HEK293 (cell line): ENCODE measurements around the gene CLGN.

Experiments used
- CTCF ChIA-PET: fragments of 350-600 bp; formaldehyde crosslinking; extraction: SDS; loops from one replicate; lab custom pipeline; 2021; ENCODE audit warnings: antibody characterized with exemption; lab: Yijun Ruan, JAX
- POLR2A ChIA-PET: fragments of 300-600 bp; formaldehyde crosslinking; extraction: SDS; loops from one replicate; lab custom pipeline; 2020; ENCODE audit warnings: antibody characterized with exemption, inconsistent platforms; lab: Yijun Ruan, JAX
- H3K27ac ChIP-seq: fragments of 200-500 bp; sonication (Bioruptor generic); 2 replicates; pipeline ENCODE4 v1.5.1; 2014; ENCODE audit warnings: low read depth, low read length, control low read depth, inconsistent platforms; ENCODE audit errors: extremely low read depth
- H3K36me3 ChIP-seq, 2 experiments: fragments of 200-500 bp in 1 of 2; sonication (Bioruptor generic) in 1 of 2; 1 replicate in 1 of 2; 2 replicates in 1 of 2; pipeline ENCODE4 v1.5.1; 2014 to 2017; ENCODE audit warnings: inconsistent platforms in 2 of 2, low read length in 2 of 2; ENCODE audit not compliant: control insufficient read depth in 2 of 2, insufficient read depth in 1 of 2
- H3K4me1 ChIP-seq: fragments of 200-500 bp; sonication (Bioruptor generic); 2 replicates; pipeline ENCODE4 v1.5.1; 2014; ENCODE audit warnings: mild to moderate bottlenecking, low read length, inconsistent platforms; ENCODE audit not compliant: control insufficient read depth, insufficient read depth
- H3K4me3 ChIP-seq: 2 replicates; pipeline ENCODE4 v1.5.1; 2011; ENCODE audit warnings: low read depth, mild to moderate bottlenecking, control low read depth, low read length, moderate library complexity
- H3K9me3 ChIP-seq: fragments of 200-500 bp; sonication (Bioruptor generic); 2 replicates; pipeline ENCODE4 v1.5.1; 2014; ENCODE audit warnings: low read depth, low read length, inconsistent platforms; ENCODE audit not compliant: control insufficient read depth, insufficient read depth
- IKZF3 ChIP-seq: fragments of 450-650 bp; IDR thresholded peaks from 2 replicates; pipeline ENCODE4 v1.5.0; 2018; ENCODE audit warnings: missing biosample characterization, mild to moderate bottlenecking, missing genetic modification characterization, moderate library complexity
- PRDM10 ChIP-seq: fragments of 450-650 bp; formaldehyde crosslinking; IDR thresholded peaks from 2 replicates; pipeline ENCODE4 v1.5.1; 2016; ENCODE audit warnings: missing biosample characterization, missing genetic modification characterization
- SP2 ChIP-seq: fragments of 450-650 bp; formaldehyde crosslinking; IDR thresholded peaks from 2 replicates; pipeline ENCODE4 v1.5.1; 2016; ENCODE audit warnings: missing biosample characterization, missing genetic modification characterization
- WT1 ChIP-seq: fragments of 450-650 bp; formaldehyde crosslinking; IDR thresholded peaks from 2 replicates; pipeline ENCODE4 v1.5.1; 2016; ENCODE audit warnings: missing biosample characterization, missing genetic modification characterization
- ZBTB17 ChIP-seq: fragments of 450-650 bp; formaldehyde crosslinking; IDR thresholded peaks from 2 replicates; pipeline ENCODE4 v1.5.1; 2016; ENCODE audit warnings: missing biosample characterization, missing genetic modification characterization
- ZBTB48 ChIP-seq: fragments of 450-650 bp; formaldehyde crosslinking; IDR thresholded peaks from 2 replicates; pipeline ENCODE4 v1.5.1; 2016; ENCODE audit warnings: missing biosample characterization, missing genetic modification characterization
- ZFP69B ChIP-seq: fragments of 450-650 bp; formaldehyde crosslinking; IDR thresholded peaks from 2 replicates; pipeline ENCODE4 v1.5.1; 2016; ENCODE audit warnings: missing biosample characterization, missing genetic modification characterization
- ZNF169 ChIP-seq: fragments of 450-650 bp; formaldehyde crosslinking; IDR thresholded peaks from 2 replicates; pipeline ENCODE4 v1.5.1; 2016; ENCODE audit warnings: missing biosample characterization, missing genetic modification characterization
- ZNF184 ChIP-seq: fragments of 450-650 bp; IDR thresholded peaks from 2 replicates; pipeline ENCODE4 v1.5.1; 2018; ENCODE audit warnings: missing biosample characterization, mild to moderate bottlenecking, missing genetic modification characterization
- ZNF2 ChIP-seq: fragments of 450-650 bp; formaldehyde crosslinking; IDR thresholded peaks from 2 replicates; pipeline ENCODE4 v1.5.1; 2016; ENCODE audit warnings: missing biosample characterization, missing genetic modification characterization
- ZNF239 ChIP-seq: fragments of 450-650 bp; formaldehyde crosslinking; IDR thresholded peaks from 2 replicates; pipeline ENCODE4 v1.5.1; 2016; ENCODE audit warnings: missing biosample characterization, missing genetic modification characterization
- ZNF292 ChIP-seq: fragments of 450-650 bp; formaldehyde crosslinking; IDR thresholded peaks from 2 replicates; pipeline ENCODE4 v1.5.1; 2016; ENCODE audit warnings: low read depth, missing biosample characterization, missing genetic modification characterization, borderline replicate concordance
- ZNF324 ChIP-seq: fragments of 450-650 bp; formaldehyde crosslinking; IDR thresholded peaks from 2 replicates; pipeline ENCODE4 v1.5.1; 2016; ENCODE audit warnings: missing biosample characterization, missing genetic modification characterization
- ZNF335 ChIP-seq: fragments of 450-650 bp; formaldehyde crosslinking; conservative IDR thresholded peaks from 2 replicates; pipeline ENCODE4 v1.5.1; 2016; ENCODE audit warnings: missing biosample characterization, missing genetic modification characterization
- ZNF501 ChIP-seq: fragments of 450-650 bp; formaldehyde crosslinking; IDR thresholded peaks from 2 replicates; pipeline ENCODE4 v1.5.1; 2016; ENCODE audit warnings: missing biosample characterization, missing genetic modification characterization
- ZNF510 ChIP-seq: fragments of 450-650 bp; formaldehyde crosslinking; IDR thresholded peaks from 2 replicates; pipeline ENCODE4 v1.5.1; 2018; ENCODE audit warnings: mild to moderate bottlenecking, missing genetic modification characterization, missing biosample characterization; ENCODE audit not compliant: insufficient replicate concordance
- TF ChIP-seq, protein P1 (sequence below): fragments of 450-650 bp; formaldehyde crosslinking; IDR thresholded peaks from 2 replicates; pipeline ENCODE4 v1.5.1; 2017; ENCODE audit warnings: missing biosample characterization, missing genetic modification characterization
- TF ChIP-seq, protein P2 (sequence below): fragments of 450-650 bp; formaldehyde crosslinking; IDR thresholded peaks from 2 replicates; pipeline ENCODE4 v1.5.1; 2017; ENCODE audit warnings: missing biosample characterization, missing genetic modification characterization

The CLGN gene

DNA sequence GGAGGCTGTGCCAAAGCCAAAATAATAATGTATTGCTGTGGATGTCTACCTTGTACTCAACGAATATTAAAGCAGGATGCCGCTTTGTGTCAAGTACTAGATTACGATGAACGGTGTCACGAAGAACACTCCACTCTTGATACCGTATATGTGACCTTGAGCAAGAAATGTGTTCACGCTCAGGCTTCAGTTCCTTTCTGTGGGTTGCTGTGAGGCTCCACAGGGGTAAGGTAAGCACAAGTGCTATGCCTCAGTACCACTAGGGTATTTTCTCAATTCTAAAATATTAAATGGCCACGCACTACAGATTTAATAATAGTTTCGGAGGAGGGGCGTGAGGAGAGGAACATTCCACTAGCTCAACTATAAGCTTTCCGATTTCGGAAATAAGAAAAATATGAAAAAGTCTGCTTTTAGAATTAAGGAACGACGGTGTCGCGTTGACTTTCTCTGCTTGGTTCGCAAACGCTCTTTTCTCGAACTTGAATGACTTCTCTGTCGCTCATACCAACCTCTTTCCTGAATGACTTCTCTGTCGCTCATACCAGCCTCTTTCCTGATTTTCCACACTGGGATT is 54.6 kb downstream of the CLGN start:
- Histone ChIP-seq H3K36me3 (no peaks in the 10 kb centered on the region), H3K27ac (peak overlapping the region; percentile 40; the same call in 1 of the 2 replicates), H3K4me1 (0 out of 2 replicates have a peak, but pooled peaks cover 3% of the 10 kb centered on the region), H3K9me3 (no peaks in the 10 kb centered on the region), H3K4me3 (peak overlapping the region; percentile 61)
- ChIA-PET POLR2A (interaction anchor here (0.6 to 2.1 kb wide), 12 partner anchors 11 to 761 kb away, joined by 3 to 12 read pairs (median 4); partner anchors contain the start of genes ELMOD2, RNF150 and TBC1D9), CTCF (interaction anchor here (0.6 to 3.5 kb wide), 5 partner anchors 10 to 478 kb away, joined by 3 to 34 read pairs (median 5); no protein-coding TSS in a partner anchor)
- no peak; the same call in 1 of the 2 replicates for TF ChIP-seq ZBTB17 (tag by site-specific recombination)
- no peak for TF ChIP-seq ZNF184
- TF ChIP-seq ZNF324: no peak
- no peak for TF ChIP-seq ZNF239 (tag by site-specific recombination)
- peak; percentile 71 for TF ChIP-seq ZNF335 (tag by site-specific recombination)
- no peak for TF ChIP-seq WT1 (tag by site-specific recombination)
- TF ChIP-seq PRDM10: peak; percentile 94
- no peak for TF ChIP-seq SP2 (tag by site-specific recombination)
- TF ChIP-seq ZNF2 (tag by site-specific recombination): no peak
- no peak for TF ChIP-seq ZNF510 (tag by site-specific recombination)
- TF ChIP-seq ZNF169 (tag by site-specific recombination): no peak
- TF ChIP-seq, protein P1, sequence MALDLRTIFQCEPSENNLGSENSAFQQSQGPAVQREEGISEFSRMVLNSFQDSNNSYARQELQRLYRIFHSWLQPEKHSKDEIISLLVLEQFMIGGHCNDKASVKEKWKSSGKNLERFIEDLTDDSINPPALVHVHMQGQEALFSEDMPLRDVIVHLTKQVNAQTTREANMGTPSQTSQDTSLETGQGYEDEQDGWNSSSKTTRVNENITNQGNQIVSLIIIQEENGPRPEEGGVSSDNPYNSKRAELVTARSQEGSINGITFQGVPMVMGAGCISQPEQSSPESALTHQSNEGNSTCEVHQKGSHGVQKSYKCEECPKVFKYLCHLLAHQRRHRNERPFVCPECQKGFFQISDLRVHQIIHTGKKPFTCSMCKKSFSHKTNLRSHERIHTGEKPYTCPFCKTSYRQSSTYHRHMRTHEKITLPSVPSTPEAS: no peak
- peak; percentile 86 for TF ChIP-seq IKZF3 (tag by site-specific recombination)
- 0 out of 2 replicates have a peak, but pooled peaks have one; percentile 57 for TF ChIP-seq ZNF501 (tag by site-specific recombination)
- no peak for TF ChIP-seq ZBTB48 (tag by site-specific recombination)
- TF ChIP-seq ZFP69B (tag by site-specific recombination): no peak

DNA sequence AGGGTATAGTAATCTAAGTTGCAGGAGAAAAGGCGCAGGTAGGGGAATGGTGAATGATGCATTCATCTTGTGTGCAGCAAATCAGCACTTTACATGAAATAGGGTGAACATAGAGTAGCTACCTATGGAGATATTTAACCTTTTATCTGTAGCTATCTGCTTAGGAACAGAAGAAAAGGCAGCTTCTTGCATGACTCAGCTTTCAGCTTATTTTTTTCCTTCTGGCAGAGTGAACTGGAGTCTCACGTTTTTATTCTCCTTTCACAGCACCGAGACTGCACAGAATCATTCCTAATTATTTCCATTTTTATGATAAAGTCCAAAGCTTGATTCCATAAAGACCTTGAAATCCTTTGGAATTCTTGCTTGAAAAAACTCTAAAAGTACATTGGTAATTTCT is 58.8 kb downstream of the CLGN start:
- no peak overlapping the region for H3K27ac ChIP-seq
- ChIA-PET CTCF (interaction anchor here (0.5 to 2.7 kb wide), 5 partner anchors 9 to 241 kb away, joined by 3 to 21 read pairs (median 5); partner anchors contain the start of gene CLGN), POLR2A (no interaction called here)
- H3K9me3 ChIP-seq: no peaks in the 10 kb centered on the region
- peaks cover 4% of the 10 kb centered on the region; the same call in 1 of the 2 replicates for H3K4me1 ChIP-seq
- H3K4me3 ChIP-seq: no peak overlapping the region
- no peaks in the 10 kb centered on the region for H3K36me3 ChIP-seq
- no peak for TF ChIP-seq ZNF292 (tag by site-specific recombination)
- TF ChIP-seq, protein P2, sequence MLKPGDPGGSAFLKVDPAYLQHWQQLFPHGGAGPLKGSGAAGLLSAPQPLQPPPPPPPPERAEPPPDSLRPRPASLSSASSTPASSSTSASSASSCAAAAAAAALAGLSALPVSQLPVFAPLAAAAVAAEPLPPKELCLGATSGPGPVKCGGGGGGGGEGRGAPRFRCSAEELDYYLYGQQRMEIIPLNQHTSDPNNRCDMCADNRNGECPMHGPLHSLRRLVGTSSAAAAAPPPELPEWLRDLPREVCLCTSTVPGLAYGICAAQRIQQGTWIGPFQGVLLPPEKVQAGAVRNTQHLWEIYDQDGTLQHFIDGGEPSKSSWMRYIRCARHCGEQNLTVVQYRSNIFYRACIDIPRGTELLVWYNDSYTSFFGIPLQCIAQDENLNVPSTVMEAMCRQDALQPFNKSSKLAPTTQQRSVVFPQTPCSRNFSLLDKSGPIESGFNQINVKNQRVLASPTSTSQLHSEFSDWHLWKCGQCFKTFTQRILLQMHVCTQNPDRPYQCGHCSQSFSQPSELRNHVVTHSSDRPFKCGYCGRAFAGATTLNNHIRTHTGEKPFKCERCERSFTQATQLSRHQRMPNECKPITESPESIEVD (tag by site-specific recombination): no peak
